Thyroid gland (tissue), 4 donors: ENCODE measurements around the gene EXOC8.

Source experiments
- POLR2A ChIP-seq, 2 donors: fragments of 450-650 bp; IDR thresholded peaks; one replicate each; pipeline ENCODE4 v1.6.1; 2017; ENCODE audit warnings: antibody characterized with exemption in 2 of 2, mild to moderate bottlenecking in 2 of 2, moderate library complexity in 1 of 2
- TF ChIP-seq, protein P1 (sequence below), 6 experiments: fragments of 200-600 bp in 3 of 6; fragments of 450-650 bp in 3 of 6; sonication (generic) in 3 of 6; IDR thresholded peaks; one replicate each; pipeline ENCODE4 v1.5.1; 2016 to 2019; ENCODE audit warnings: antibody characterized with exemption in 6 of 6, mild to moderate bottlenecking in 2 of 6, inconsistent platforms in 1 of 6, moderate library complexity in 1 of 6

DNA sequence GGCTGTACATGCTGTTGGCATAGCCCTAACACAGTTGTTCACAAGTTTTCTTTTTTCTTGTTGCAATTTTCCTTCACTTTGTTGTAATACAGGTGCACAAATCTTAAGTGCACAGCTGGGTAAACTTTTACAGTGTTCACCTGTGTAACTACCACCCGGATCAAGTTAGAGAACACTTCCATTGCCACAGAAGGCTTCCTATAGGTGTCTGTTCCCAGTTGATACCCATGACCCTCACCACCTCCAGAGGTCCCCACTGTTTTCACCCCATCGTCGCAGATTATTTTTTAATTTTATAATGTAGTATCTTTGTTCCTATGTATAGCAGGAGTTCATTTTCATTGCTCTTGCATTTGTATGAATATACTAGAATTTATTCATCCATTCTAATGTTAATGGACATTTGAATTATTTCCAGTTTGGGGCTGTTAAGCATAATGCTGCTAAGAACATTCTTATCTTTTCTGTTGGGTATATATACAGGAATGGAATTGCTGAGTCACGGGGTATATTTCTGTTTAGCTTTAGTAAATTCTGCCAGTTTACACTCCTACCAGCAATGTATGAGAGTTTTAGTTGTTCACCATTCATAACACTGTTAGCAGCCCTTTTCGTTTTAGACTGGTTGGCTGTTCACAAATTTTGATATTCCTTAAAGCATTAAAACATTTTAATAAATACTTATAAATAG, 16.8 kb upstream of the EXOC8 start:
- TF ChIP-seq, protein P1, sequence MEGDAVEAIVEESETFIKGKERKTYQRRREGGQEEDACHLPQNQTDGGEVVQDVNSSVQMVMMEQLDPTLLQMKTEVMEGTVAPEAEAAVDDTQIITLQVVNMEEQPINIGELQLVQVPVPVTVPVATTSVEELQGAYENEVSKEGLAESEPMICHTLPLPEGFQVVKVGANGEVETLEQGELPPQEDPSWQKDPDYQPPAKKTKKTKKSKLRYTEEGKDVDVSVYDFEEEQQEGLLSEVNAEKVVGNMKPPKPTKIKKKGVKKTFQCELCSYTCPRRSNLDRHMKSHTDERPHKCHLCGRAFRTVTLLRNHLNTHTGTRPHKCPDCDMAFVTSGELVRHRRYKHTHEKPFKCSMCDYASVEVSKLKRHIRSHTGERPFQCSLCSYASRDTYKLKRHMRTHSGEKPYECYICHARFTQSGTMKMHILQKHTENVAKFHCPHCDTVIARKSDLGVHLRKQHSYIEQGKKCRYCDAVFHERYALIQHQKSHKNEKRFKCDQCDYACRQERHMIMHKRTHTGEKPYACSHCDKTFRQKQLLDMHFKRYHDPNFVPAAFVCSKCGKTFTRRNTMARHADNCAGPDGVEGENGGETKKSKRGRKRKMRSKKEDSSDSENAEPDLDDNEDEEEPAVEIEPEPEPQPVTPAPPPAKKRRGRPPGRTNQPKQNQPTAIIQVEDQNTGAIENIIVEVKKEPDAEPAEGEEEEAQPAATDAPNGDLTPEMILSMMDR (IDR thresholded peaks at IDR 0.05): no peak
- TF ChIP-seq POLR2A (IDR thresholded peaks at IDR 0.05): no peak
